ENCODE data around the gene RBMS3.
"Not testable (repeated sequence)": the region's sequence is repeated elsewhere in the genome, so short reads cannot be mapped to it uniquely, and the experiment has no call there.

RBMS3 gene

DNA sequence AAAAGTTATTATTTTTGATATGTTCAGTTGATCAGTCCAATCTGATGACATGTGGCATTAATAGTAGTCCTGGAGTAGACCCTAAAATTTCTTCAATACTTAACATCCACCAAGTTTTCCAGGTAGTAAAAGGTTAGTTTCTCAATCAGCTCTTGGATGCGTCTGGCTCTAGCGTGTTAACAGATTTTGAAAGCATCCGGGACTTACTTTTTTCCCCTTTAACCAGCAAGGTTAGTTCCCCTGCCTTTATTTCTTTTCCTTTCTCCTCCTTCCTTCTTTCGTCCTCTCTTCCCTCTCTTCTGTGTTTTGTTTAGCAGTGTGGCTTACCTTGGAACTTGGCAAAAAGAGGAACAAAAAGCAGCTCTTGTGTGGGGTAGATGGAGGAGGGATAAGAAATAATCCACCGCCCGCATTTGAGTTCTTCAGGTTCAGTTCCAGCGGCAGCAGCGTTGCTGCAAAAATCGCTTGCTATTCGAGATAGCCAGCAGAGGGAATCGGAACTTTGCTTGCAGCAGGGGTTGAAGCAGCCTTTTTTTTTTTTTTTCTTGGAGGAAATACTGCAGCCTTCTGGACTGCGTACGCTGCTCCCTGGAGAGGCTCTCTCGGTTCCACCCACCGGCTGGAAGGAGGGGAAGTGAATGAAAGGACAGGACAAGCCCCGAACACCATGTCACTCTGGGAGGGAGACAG, at the start of gene RBMS3:
Gene RBMS3, plus strand, starts transcription at position 668 of the 690 bp plus-strand sequence.
- no peak for DNase-seq (ENCODE audit: low read depth in 2 of 2)

- DNase-seq (ENCODE audit: low read depth in 2 of 2) = not testable (repeated sequence)
Measured at GRCh38 chr3:29233126-29233525, 47.7 kb upstream of the RBMS3 start.

DNA sequence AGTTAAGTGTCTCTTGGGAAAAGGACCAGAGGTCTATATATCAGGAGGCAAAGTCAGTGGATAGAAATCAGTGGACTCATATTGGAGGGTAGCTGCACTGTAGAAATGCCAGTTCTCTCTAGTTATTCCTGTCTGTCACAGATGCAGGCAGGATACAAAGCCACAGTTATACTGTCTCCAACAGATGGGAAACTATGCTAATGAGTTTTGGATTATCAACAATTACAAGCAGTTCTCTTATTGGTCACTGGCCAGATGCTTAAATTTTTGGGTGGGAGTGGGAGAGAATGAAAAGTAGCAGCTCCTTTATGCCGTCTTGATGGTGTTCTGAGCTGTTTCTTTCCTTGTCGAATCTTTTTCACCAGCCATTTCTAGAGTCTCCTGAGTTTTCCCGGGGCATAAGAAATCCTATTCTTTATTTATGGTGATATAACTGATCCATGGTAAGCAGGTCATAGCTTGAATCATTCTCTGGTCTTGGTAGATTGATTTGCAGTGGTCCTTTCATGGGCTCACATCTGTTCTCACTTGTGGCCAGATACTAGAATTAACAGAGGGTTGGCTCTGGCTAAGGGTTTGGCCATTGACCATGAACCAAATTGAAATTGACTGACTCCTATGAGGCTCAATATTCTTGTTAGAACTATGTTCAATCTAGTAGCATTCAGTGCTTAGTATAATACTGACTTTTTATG, 44.6 kb upstream of the RBMS3 start:
- DNase-seq (ENCODE audit: low read depth in 2 of 2) = no peak

- DNase-seq (ENCODE audit: low read depth in 2 of 2) = no peak
Measured at GRCh38 chr3:29239376-29239775, 41.5 kb upstream of the RBMS3 start.

DNA sequence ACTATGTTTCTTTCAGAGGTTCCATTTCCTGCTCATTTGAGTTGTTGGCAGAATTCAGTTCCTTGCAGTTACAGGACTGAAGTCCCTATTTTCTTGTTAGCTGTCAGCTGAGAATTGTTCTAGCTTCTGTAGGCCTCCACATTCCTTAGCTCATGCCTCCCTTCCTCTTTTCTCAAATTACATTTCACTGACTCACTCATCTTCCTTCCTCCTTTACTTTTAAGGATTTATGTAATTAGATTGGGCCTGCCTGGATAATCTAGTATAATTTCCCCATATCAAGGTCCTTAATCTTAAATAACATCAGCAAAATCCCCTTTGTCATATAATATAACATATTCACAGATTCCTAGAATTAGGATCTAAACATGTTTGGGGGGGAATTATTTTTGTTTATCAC, 40.6 kb upstream of the RBMS3 start:
- DNase-seq (ENCODE audit: low read depth in 2 of 2) = no peak

- DNase-seq (ENCODE audit: low read depth in 2 of 2) = no peak
Measured at GRCh38 chr3:29240887-29241286, 40.0 kb upstream of the RBMS3 start.

- no peak for DNase-seq (ENCODE audit: low read depth in 2 of 2)
Measured at GRCh38 chr3:29241855-29242254, 39.0 kb upstream of the RBMS3 start.

GRCh38 chr3:29242296-29242695, 38.6 kb upstream of the RBMS3 start:
- DNase-seq (ENCODE audit: low read depth in 2 of 2) = no peak

DNA sequence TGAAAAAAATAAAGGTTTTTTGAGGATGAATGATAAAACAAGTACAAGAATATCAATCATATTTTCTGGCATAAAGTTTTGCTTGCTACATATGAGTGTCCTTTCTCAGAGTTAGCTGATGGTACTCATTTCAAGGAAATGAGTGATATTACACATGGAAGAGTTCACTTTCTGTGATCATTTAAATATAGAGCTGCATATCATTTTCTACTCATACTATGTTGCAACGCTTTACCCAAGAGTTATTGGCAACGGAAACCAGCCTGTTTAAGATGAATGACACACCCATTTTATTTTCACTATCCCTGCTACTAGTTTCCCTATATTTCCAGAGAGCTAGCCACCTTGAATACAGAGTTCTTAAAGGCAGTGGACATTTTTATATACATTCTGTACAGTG, 35.4 kb upstream of the RBMS3 start:
- DNase-seq (ENCODE audit: low read depth in 2 of 2) = no peak

DNA sequence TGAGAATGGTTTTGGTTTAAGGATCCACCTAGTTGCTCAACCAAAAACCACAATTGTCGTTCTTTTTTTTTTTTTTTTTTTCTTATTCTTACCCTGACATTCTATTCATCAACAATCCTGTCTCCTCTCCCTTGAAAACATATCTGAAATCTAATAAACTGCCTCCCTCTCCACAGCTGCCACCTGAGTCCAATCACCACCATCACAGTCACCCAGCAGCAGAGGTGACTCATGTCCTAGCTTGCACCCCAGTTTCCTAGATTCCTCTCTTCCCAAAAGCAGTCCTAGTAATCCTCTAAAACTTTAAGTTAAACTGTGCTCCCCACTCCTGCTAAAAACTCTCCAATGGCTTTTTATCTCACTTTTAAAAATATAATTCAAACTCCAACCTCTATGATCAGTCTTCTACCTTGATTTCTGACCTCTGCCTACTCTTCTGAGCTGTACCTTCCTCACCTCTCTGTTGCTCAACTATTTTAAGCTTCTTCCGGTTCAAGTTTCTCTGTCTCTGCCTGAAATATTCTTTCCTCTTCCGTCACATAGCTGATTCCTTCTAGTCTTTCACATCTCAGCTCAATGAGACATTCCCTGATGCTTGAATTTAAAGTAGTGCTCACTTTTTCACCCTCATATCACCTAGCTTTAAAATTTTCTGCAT, 33.7 kb upstream of the RBMS3 start:
- DNase-seq (ENCODE audit: low read depth in 2 of 2) = no peak

- no peak for DNase-seq (ENCODE audit: low read depth in 2 of 2)
Measured at GRCh38 chr3:29249829-29250345, 31.0 kb upstream of the RBMS3 start.

- DNase-seq (ENCODE audit: low read depth in 2 of 2) = no peak
Measured at GRCh38 chr3:29255854-29256696, 24.8 kb upstream of the RBMS3 start.

GRCh38 chr3:29258161-29258560, 22.7 kb upstream of the RBMS3 start:
- no peak for DNase-seq (ENCODE audit: low read depth in 2 of 2)

GRCh38 chr3:29261119-29261518, 19.8 kb upstream of the RBMS3 start:
- DNase-seq (ENCODE audit: low read depth in 2 of 2) = no peak

DNA sequence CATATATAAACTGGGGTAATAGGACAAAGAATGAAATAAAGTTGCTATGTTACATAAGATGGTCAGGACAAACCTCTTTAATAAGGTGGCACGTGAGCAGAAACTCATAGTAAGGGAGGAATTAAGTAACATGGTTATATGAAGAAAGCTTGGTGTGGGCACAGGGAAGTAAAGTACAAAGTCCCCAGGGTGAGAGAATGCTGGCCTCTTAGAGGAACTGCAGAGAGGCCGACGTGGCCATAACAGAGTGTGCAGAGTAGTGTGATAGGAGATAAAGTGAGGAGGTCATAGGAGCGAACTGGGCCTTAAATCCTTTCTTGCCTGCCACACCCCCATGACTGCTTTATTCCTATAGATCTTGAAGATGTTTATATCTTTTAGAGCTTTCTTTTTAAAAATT, 17.4 kb upstream of the RBMS3 start:
- no peak for DNase-seq (ENCODE audit: low read depth in 2 of 2)

- DNase-seq (ENCODE audit: low read depth in 2 of 2) = no peak
Measured at GRCh38 chr3:29265509-29266072, 15.3 kb upstream of the RBMS3 start.

- no peak for DNase-seq (ENCODE audit: low read depth in 2 of 2)
Measured at GRCh38 chr3:29267226-29267625, 13.6 kb upstream of the RBMS3 start.

- no peak for DNase-seq (ENCODE audit: low read depth in 2 of 2)
Measured at GRCh38 chr3:29268651-29269050, 12.2 kb upstream of the RBMS3 start.

DNA sequence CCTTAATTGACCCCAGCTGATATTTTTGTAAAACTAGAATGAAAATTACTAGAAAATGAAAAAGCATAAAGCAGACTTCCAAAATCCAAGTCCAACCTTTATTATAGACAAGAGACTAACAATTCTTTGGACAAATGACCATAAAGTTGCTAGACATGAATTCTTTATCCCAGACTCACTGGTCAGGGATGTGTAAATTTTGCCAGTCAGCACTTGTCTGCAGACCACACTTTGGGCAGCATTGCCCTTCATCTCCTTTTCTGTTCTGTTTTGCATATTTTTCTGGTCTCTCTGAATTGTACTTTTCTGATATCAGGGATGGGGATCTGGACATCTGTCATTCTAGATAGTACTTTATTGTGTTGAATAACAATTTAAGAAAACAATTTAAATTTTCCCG, 10.1 kb upstream of the RBMS3 start:
- DNase-seq (ENCODE audit: low read depth in 2 of 2) = no peak

DNA sequence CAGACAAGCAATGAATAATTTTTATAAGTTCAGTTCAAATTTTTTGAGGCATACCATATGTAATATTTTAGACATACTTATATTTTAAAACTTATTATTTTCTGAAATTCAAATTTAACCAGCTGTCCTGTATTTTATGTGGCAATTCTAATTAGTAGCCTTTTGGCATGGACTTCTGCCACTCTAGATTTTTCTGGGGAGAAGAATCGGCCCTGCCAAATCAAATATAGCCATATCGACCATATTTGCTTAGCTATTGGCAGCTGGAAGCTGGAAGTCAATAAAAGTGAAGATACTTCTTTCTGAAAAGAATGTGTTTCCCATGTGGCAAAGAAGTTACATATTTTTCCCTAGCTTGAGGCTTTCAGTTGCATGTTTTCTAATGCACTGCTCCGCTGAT, 9.4 kb upstream of the RBMS3 start:
- no peak for DNase-seq (ENCODE audit: low read depth in 2 of 2)

- DNase-seq (ENCODE audit: low read depth in 2 of 2) = no peak
Measured at GRCh38 chr3:29274667-29275066, 6.2 kb upstream of the RBMS3 start.

GRCh38 chr3:29275309-29275708, 5.6 kb upstream of the RBMS3 start:
- no peak for DNase-seq (ENCODE audit: low read depth in 2 of 2)
